Measurements from ENCODE around the gene TIMP2. TPM values are rescaled to one million over a fixed set of nuclear protein-coding genes. Genes with fewer than 3 reads are reported as not detected.
"Not testable (repeated sequence)": the region's sequence is repeated elsewhere in the genome, so short reads cannot be mapped to it uniquely, and the experiment has no call there.

TIMP2 gene
- total RNA-seq, 1 donor from 2014 or later, result 109 TPM

- TF ChIP-seq CTCF (IDR thresholded peaks at IDR 0.05; ENCODE audit: unreplicated experiment), result no peak
- Mint-ChIP-seq H3K27me3 (ENCODE audit: low read depth) (no peaks in the 10 kb centered on the region), H3K27ac (no peak overlapping the region), H3K9me3 (no peaks in the 10 kb centered on the region), H3K36me3 (no peaks in the 10 kb centered on the region), H3K4me1 (no peaks in the 10 kb centered on the region), H3K4me3 (no peak overlapping the region)
- DNase-seq (ENCODE audit: low spot score in 2 of 2, unreplicated experiment in 2 of 2), result no peak
Observed at GRCh38 chr17:78891406-78892061, 33.7 kb downstream of the TIMP2 start.

GRCh38 chr17:78890498-78890897 is 34.7 kb downstream of the TIMP2 start:
- Mint-ChIP-seq H3K9me3 (no peaks in the 10 kb centered on the region), H3K36me3 (no peaks in the 10 kb centered on the region), H3K27ac (no peak overlapping the region), H3K4me3 (no peak overlapping the region), H3K4me1 (no peaks in the 10 kb centered on the region), H3K27me3 (ENCODE audit: low read depth) (no peaks in the 10 kb centered on the region)
- TF ChIP-seq CTCF (IDR thresholded peaks at IDR 0.05; ENCODE audit: unreplicated experiment), result no peak
- DNase-seq (ENCODE audit: low spot score in 2 of 2, unreplicated experiment in 2 of 2), result no peak

GRCh38 chr17:78890096-78890495 is 35.1 kb downstream of the TIMP2 start:
- H3K9me3 Mint-ChIP-seq; H3K27ac Mint-ChIP-seq; H3K27me3 Mint-ChIP-seq (ENCODE audit: low read depth); H3K4me3 Mint-ChIP-seq; DNase-seq (ENCODE audit: low spot score in 2 of 2, unreplicated experiment in 2 of 2); H3K36me3 Mint-ChIP-seq; H3K4me1 Mint-ChIP-seq: not testable (repeated sequence)

- Mint-ChIP-seq H3K4me1 (peaks cover 4% of the 10 kb centered on the region), H3K4me3 (no peak overlapping the region), H3K27me3 (ENCODE audit: low read depth) (no peaks in the 10 kb centered on the region), H3K36me3 (no peaks in the 10 kb centered on the region), H3K9me3 (no peaks in the 10 kb centered on the region), H3K27ac (no peak overlapping the region)
- TF ChIP-seq CTCF (IDR thresholded peaks at IDR 0.05; ENCODE audit: unreplicated experiment), result no peak
- no peak for DNase-seq (ENCODE audit: low spot score in 2 of 2, unreplicated experiment in 2 of 2)
Observed at GRCh38 chr17:78889531-78889930, 35.7 kb downstream of the TIMP2 start.

- peaks cover 9% of the 10 kb centered on the region for H3K4me1 Mint-ChIP-seq
- no peak overlapping the region for H3K4me3 Mint-ChIP-seq
- no peak for DNase-seq (ENCODE audit: low spot score in 2 of 2, unreplicated experiment in 2 of 2)
- no peaks in the 10 kb centered on the region for H3K9me3 Mint-ChIP-seq
- no peak for TF ChIP-seq CTCF (IDR thresholded peaks at IDR 0.05; ENCODE audit: unreplicated experiment)
- H3K36me3 Mint-ChIP-seq, result no peaks in the 10 kb centered on the region
- no peaks in the 10 kb centered on the region for H3K27me3 Mint-ChIP-seq (ENCODE audit: low read depth)
- no peak overlapping the region for H3K27ac Mint-ChIP-seq
Observed at GRCh38 chr17:78888941-78889518, 36.2 kb downstream of the TIMP2 start.

GRCh38 chr17:78886954-78887353 is 38.2 kb downstream of the TIMP2 start:
- Mint-ChIP-seq H3K4me3 (no peak overlapping the region), H3K9me3 (no peaks in the 10 kb centered on the region), H3K36me3 (no peaks in the 10 kb centered on the region), H3K27ac (no peak overlapping the region), H3K4me1 (peaks cover 28% of the 10 kb centered on the region), H3K27me3 (ENCODE audit: low read depth) (no peaks in the 10 kb centered on the region)
- no peak for TF ChIP-seq CTCF (IDR thresholded peaks at IDR 0.05; ENCODE audit: unreplicated experiment)
- DNase-seq (ENCODE audit: low spot score in 2 of 2, unreplicated experiment in 2 of 2), result no peak
